HT-29 (cell line): ENCODE data around the gene PDGFB. TPM values are rescaled to one million over a fixed set of nuclear protein-coding genes. Genes with fewer than 3 reads are reported as not detected.

ENCODE experiments used
- DNase-seq: peaks from one replicate; pipeline ENCODE4 v3.0.0-alpha.2; 2015; ENCODE audit warnings: low spot score
- total RNA-seq: library from RNA; depleted of rRNA; stranded (reverse); fragments of >200 nt; shearing (Covaris generic); gene quantifications from 2 replicates; pipeline ENCODE4 v1.2.3, GENCODE V29; 2014; rRNA removed

The PDGFB gene
- 12.4 and 16.6 TPM in 2 replicates for total RNA-seq

GRCh38 chr22:39244496-39245129 is at the start of gene PDGFB:
TSS of gene PDGFB (minus strand) at chr22:39244982. CDS start at chr22:39243963, 1,019 bp downstream.
- peak; percentile 53 for DNase-seq

GRCh38 chr22:39293766-39294368 is 49.1 kb upstream of the PDGFB start:
- DNase-seq, result peak; percentile 63

GRCh38 chr22:39292561-39293074 is 47.8 kb upstream of the PDGFB start:
- peak; percentile 93 for DNase-seq

- peak; percentile 74 for DNase-seq
Measured at GRCh38 chr22:39292031-39292462, 47.3 kb upstream of the PDGFB start.

GRCh38 chr22:39291523-39291922 is 46.7 kb upstream of the PDGFB start:
- DNase-seq, result peak; percentile 18

GRCh38 chr22:39290724-39291161 is 46.0 kb upstream of the PDGFB start:
- DNase-seq, result peak; percentile 61

- DNase-seq, result peak; percentile 33
Measured at GRCh38 chr22:39289975-39290720, 45.4 kb upstream of the PDGFB start.

GRCh38 chr22:39289533-39289932 is 44.8 kb upstream of the PDGFB start:
- no peak for DNase-seq

GRCh38 chr22:39288135-39288898 is 43.5 kb upstream of the PDGFB start:
- no peak for DNase-seq

- DNase-seq, result no peak
Measured at GRCh38 chr22:39287076-39287725, 42.4 kb upstream of the PDGFB start.

GRCh38 chr22:39284983-39285382 is 40.2 kb upstream of the PDGFB start:
- no peak for DNase-seq

GRCh38 chr22:39284142-39284980 is 39.6 kb upstream of the PDGFB start:
- no peak for DNase-seq

GRCh38 chr22:39283322-39284141 is 38.8 kb upstream of the PDGFB start:
- DNase-seq, result peak; percentile 18

GRCh38 chr22:39282645-39283321 is 38.0 kb upstream of the PDGFB start:
- DNase-seq, result no peak

- DNase-seq, result no peak
Measured at GRCh38 chr22:39281126-39281525, 36.3 kb upstream of the PDGFB start.

GRCh38 chr22:39280250-39280649 is 35.5 kb upstream of the PDGFB start:
- DNase-seq, result no peak

GRCh38 chr22:39279170-39279850 is 34.5 kb upstream of the PDGFB start:
- DNase-seq, result no peak

GRCh38 chr22:39278040-39278439 is 33.3 kb upstream of the PDGFB start:
- DNase-seq, result no peak
